ENCODE measurements around the gene SURF1.

SURF1 gene

GRCh38 chr9:133400292-133400691, 44.0 kb upstream of the SURF1 start:
- H3K4me2 ChIP-seq (ENCODE audit: low read depth, low read length, poor library complexity, severe bottlenecking): no peak overlapping the region
- no peaks in the 10 kb centered on the region for H3K36me3 ChIP-seq (ENCODE audit: low read length)
- no peak overlapping the region for H2AFZ ChIP-seq (ENCODE audit: low read depth, low read length, severe bottlenecking)
- no peak overlapping the region for H3K27ac ChIP-seq (ENCODE audit: low read depth, low read length)
- TF ChIP-seq EZH2phosphoT487 (conservative IDR thresholded peaks at IDR 0.05; ENCODE audit: low read length): no peak
- no peaks in the 10 kb centered on the region for H4K20me1 ChIP-seq (ENCODE audit: low read depth, low read length)
- H3K9me3 ChIP-seq (ENCODE audit: insufficient read depth, low read length): no peaks in the 10 kb centered on the region
- H3K9ac ChIP-seq (ENCODE audit: low read length): no peak overlapping the region
- H3K79me2 ChIP-seq (ENCODE audit: insufficient read depth, low read length): no peaks in the 10 kb centered on the region
- H3K9me2 ChIP-seq (replicated peaks; ENCODE audit: insufficient read depth, low read length): no peaks in the 10 kb centered on the region
- no peaks in the 10 kb centered on the region for H3K27me3 ChIP-seq (ENCODE audit: low read length)
- H3K4me3 ChIP-seq (ENCODE audit: insufficient read depth, low read length, poor library complexity, severe bottlenecking): no peak overlapping the region
- H3F3A ChIP-seq (ENCODE audit: insufficient read depth): no peaks in the 10 kb centered on the region

- Histone ChIP-seq H3K9me2 (replicated peaks; ENCODE audit: insufficient read depth, low read length) (no peaks in the 10 kb centered on the region), H3K9ac (ENCODE audit: low read length) (no peak overlapping the region), H3F3A (ENCODE audit: insufficient read depth) (no peaks in the 10 kb centered on the region), H3K4me2 (ENCODE audit: low read depth, low read length, poor library complexity, severe bottlenecking) (no peak overlapping the region), H3K79me2 (ENCODE audit: insufficient read depth, low read length) (no peaks in the 10 kb centered on the region), H3K9me3 (ENCODE audit: insufficient read depth, low read length) (no peaks in the 10 kb centered on the region), H3K4me3 (ENCODE audit: insufficient read depth, low read length, poor library complexity, severe bottlenecking) (no peak overlapping the region), H3K27ac (ENCODE audit: low read depth, low read length) (no peak overlapping the region), H3K27me3 (ENCODE audit: low read length) (no peaks in the 10 kb centered on the region), H2AFZ (ENCODE audit: low read depth, low read length, severe bottlenecking) (no peak overlapping the region), H4K20me1 (ENCODE audit: low read depth, low read length) (no peaks in the 10 kb centered on the region), H3K36me3 (ENCODE audit: low read length) (no peaks in the 10 kb centered on the region)
- TF ChIP-seq EZH2phosphoT487 (conservative IDR thresholded peaks at IDR 0.05; ENCODE audit: low read length) (no peak), CTCF (IDR thresholded peaks at IDR 0.05; ENCODE audit: insufficient read depth, low read length, poor library complexity, severe bottlenecking) (no peak)
Measured at GRCh38 chr9:133397895-133398294, 41.6 kb upstream of the SURF1 start.

DNA sequence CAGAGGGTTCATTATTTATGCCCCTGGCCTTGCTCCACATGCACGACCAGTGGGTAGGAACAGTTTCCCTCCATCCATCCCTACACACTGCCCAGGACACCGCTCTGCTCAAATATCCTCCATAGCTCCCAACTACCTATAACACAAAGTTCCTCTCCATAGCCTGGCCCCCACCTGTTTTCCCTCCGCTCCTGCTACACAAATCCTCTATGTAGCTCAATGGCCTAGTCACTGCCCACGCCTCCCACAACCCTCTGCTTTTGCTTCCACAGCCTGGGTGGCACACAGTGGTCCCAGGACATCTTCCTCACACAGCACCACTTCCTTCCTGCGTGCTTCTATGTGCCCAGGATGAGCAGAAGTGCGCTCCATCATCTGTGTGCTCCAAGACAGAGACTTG, 41.1 kb upstream of the SURF1 start:
- no peak overlapping the region for H3K27ac ChIP-seq (ENCODE audit: low read depth, low read length)
- no peaks in the 10 kb centered on the region for H3K79me2 ChIP-seq (ENCODE audit: insufficient read depth, low read length)
- H3K9ac ChIP-seq (ENCODE audit: low read length): no peak overlapping the region
- no peaks in the 10 kb centered on the region for H3K9me3 ChIP-seq (ENCODE audit: insufficient read depth, low read length)
- H3K27me3 ChIP-seq (ENCODE audit: low read length): no peaks in the 10 kb centered on the region
- no peak overlapping the region for H2AFZ ChIP-seq (ENCODE audit: low read depth, low read length, severe bottlenecking)
- no peak for TF ChIP-seq CTCF (IDR thresholded peaks at IDR 0.05; ENCODE audit: insufficient read depth, low read length, poor library complexity, severe bottlenecking)
- no peak for TF ChIP-seq EZH2phosphoT487 (conservative IDR thresholded peaks at IDR 0.05; ENCODE audit: low read length)
- H3K4me2 ChIP-seq (ENCODE audit: low read depth, low read length, poor library complexity, severe bottlenecking): no peak overlapping the region
- H3K36me3 ChIP-seq (ENCODE audit: low read length): no peaks in the 10 kb centered on the region
- no peaks in the 10 kb centered on the region for H4K20me1 ChIP-seq (ENCODE audit: low read depth, low read length)
- no peak overlapping the region for H3K4me3 ChIP-seq (ENCODE audit: insufficient read depth, low read length, poor library complexity, severe bottlenecking)
- no peaks in the 10 kb centered on the region for H3K9me2 ChIP-seq (replicated peaks; ENCODE audit: insufficient read depth, low read length)
- no peaks in the 10 kb centered on the region for H3F3A ChIP-seq (ENCODE audit: insufficient read depth)

GRCh38 chr9:133396952-133397351, 40.7 kb upstream of the SURF1 start:
- H3K4me2 ChIP-seq (ENCODE audit: low read depth, low read length, poor library complexity, severe bottlenecking): no peak overlapping the region

More at GRCh38 chr9:133396952-133397351, 40.7 kb upstream of the SURF1 start:
- H3F3A ChIP-seq (ENCODE audit: insufficient read depth): no peaks in the 10 kb centered on the region
- H3K9ac ChIP-seq (ENCODE audit: low read length): no peak overlapping the region
- H3K4me3 ChIP-seq (ENCODE audit: insufficient read depth, low read length, poor library complexity, severe bottlenecking): no peak overlapping the region
- H3K27ac ChIP-seq (ENCODE audit: low read depth, low read length): no peak overlapping the region
- H3K79me2 ChIP-seq (ENCODE audit: insufficient read depth, low read length): no peaks in the 10 kb centered on the region
- no peaks in the 10 kb centered on the region for H3K9me3 ChIP-seq (ENCODE audit: insufficient read depth, low read length)
- H4K20me1 ChIP-seq (ENCODE audit: low read depth, low read length): no peaks in the 10 kb centered on the region
- TF ChIP-seq CTCF (IDR thresholded peaks at IDR 0.05; ENCODE audit: insufficient read depth, low read length, poor library complexity, severe bottlenecking) (no peak), EZH2phosphoT487 (conservative IDR thresholded peaks at IDR 0.05; ENCODE audit: low read length) (no peak)
- no peaks in the 10 kb centered on the region for H3K27me3 ChIP-seq (ENCODE audit: low read length)
- no peak overlapping the region for H2AFZ ChIP-seq (ENCODE audit: low read depth, low read length, severe bottlenecking)
- H3K9me2 ChIP-seq (replicated peaks; ENCODE audit: insufficient read depth, low read length): no peaks in the 10 kb centered on the region
- no peaks in the 10 kb centered on the region for H3K36me3 ChIP-seq (ENCODE audit: low read length)
